WERI-Rb-1 (cell line): ENCODE results near the gene SCARB2.
A peak's percentile ranks its signal among the peaks of the same experiment; 100 is the strongest.

Experiments used
- DNase-seq: peaks from one replicate; pipeline ENCODE4 v3.0.0-alpha.2; 2020
- H3K27ac ChIP-seq: fragments of 250-450 bp; sonication (Bioruptor Pico); 2 replicates; pipeline ENCODE4 v1.5.1; 2020; ENCODE audit warnings: mild to moderate bottlenecking, moderate library complexity
- H3K27me3 ChIP-seq: fragments of 250-450 bp; sonication (Bioruptor Pico); 2 replicates; pipeline ENCODE4 v1.5.1; 2021; ENCODE audit warnings: mild to moderate bottlenecking, low read depth, moderate library complexity; ENCODE audit not compliant: insufficient read depth, severe bottlenecking
- H3K36me3 ChIP-seq: fragments of 250-450 bp; sonication (Bioruptor Pico); 2 replicates; pipeline ENCODE4 v1.5.1; 2020; ENCODE audit warnings: mild to moderate bottlenecking, moderate library complexity
- H3K4me3 ChIP-seq: 2 replicates; pipeline ENCODE4 v1.5.1; 2011; ENCODE audit warnings: low read depth, mild to moderate bottlenecking, control low read depth, low read length
- H3K9me3 ChIP-seq: fragments of 250-450 bp; sonication (Bioruptor Pico); 2 replicates; pipeline ENCODE4 v1.5.1; 2021; ENCODE audit warnings: mild to moderate bottlenecking, moderate library complexity; ENCODE audit not compliant: severe bottlenecking
- CTCF ChIP-seq: IDR thresholded peaks from 2 replicates; pipeline ENCODE4 v1.5.1; 2011; ENCODE audit warnings: low read depth, mild to moderate bottlenecking, control low read depth, inconsistent platforms, low read length

SCARB2 gene

GRCh38 chr4:76148142-76148865 is 65.3 kb downstream of the SCARB2 start, which contains the start of gene NUP54:
Gene NUP54 (minus strand): TSS chr4:76148397. CDS start chr4:76148374, 23 bp downstream.
- DNase-seq, result peak; percentile 94
- no peaks in the 10 kb centered on the region for H3K9me3 ChIP-seq
- TF ChIP-seq CTCF, result no peak
- H3K36me3 ChIP-seq, result peaks cover 29% of the 10 kb centered on the region
- H3K27me3 ChIP-seq, result no peaks in the 10 kb centered on the region
- H3K4me3 ChIP-seq, result peak within 1 kb of the TSS; percentile 93
- H3K27ac ChIP-seq, result peak within 1 kb of the TSS; percentile 99

GRCh38 chr4:76147454-76148141 is 66.0 kb downstream of the SCARB2 start:
- peak overlapping the region; percentile 99 for H3K27ac ChIP-seq
- peak; percentile 95 for DNase-seq
- H3K9me3 ChIP-seq, result no peaks in the 10 kb centered on the region
- H3K36me3 ChIP-seq, result peaks cover 36% of the 10 kb centered on the region
- peak overlapping the region; percentile 93 for H3K4me3 ChIP-seq
- H3K27me3 ChIP-seq, result no peaks in the 10 kb centered on the region
- TF ChIP-seq CTCF, result no peak

- H3K9me3 ChIP-seq, result no peaks in the 10 kb centered on the region
- no peaks in the 10 kb centered on the region for H3K27me3 ChIP-seq
- TF ChIP-seq CTCF, result no peak
- H3K4me3 ChIP-seq, result no peak overlapping the region
- DNase-seq, result no peak
- H3K27ac ChIP-seq, result no peak overlapping the region
- H3K36me3 ChIP-seq, result peaks cover 65% of the 10 kb centered on the region
These were observed 69.1 kb downstream of the SCARB2 start for GRCh38 chr4:76144546-76144945.

GRCh38 chr4:76141241-76141640 is 72.4 kb downstream of the SCARB2 start:
- Histone ChIP-seq H3K27me3 (no peaks in the 10 kb centered on the region), H3K9me3 (no peaks in the 10 kb centered on the region), H3K27ac (no peak overlapping the region), H3K4me3 (no peak overlapping the region), H3K36me3 (peaks cover 82% of the 10 kb centered on the region)
- DNase-seq, result no peak
- TF ChIP-seq CTCF, result no peak

GRCh38 chr4:76127754-76128153 is 85.9 kb downstream of the SCARB2 start:
- no peak for DNase-seq
- Histone ChIP-seq H3K27me3 (no peaks in the 10 kb centered on the region), H3K27ac (no peak overlapping the region), H3K9me3 (no peaks in the 10 kb centered on the region), H3K4me3 (no peak overlapping the region), H3K36me3 (peaks cover 44% of the 10 kb centered on the region)
- TF ChIP-seq CTCF, result no peak
